ENCODE measurements around the gene PDE11A.

Gene PDE11A

DNA sequence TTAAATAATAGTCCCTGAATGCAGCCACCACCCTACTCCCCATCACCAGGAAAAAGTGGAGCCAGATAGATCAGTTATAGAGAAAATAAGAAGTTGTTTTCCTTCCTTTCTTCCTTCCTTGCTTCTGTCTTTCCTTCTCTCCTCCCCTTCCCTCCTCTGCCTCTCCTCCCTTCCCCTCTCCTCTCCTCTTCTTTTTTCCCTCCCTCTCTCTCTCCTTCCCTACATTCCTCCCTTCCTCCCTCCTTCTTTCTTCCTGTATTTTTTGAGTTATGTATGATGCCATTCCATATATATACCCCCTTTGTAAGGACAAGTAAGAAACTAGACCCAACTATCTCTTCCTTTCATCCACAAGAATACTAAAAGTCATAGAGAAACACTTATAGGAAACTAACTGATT is 414.3 kb downstream of the PDE11A start:
- Mint-ChIP-seq H3K27ac (no peak overlapping the region), H3K27me3 (peaks cover 52 to 54% of the 10 kb centered on the region in 2 donors), H3K9me3 (no peaks in the 10 kb centered on the region), H3K4me3 (no peak overlapping the region), H3K36me3 (ENCODE audit: insufficient read depth) (no peaks in the 10 kb centered on the region), H3K4me1 (ENCODE audit: low read depth in 2 of 2) (no peaks in the 10 kb centered on the region)
- ATAC-seq (replicated peaks) = no peak
- DNase-seq = no peak

DNA sequence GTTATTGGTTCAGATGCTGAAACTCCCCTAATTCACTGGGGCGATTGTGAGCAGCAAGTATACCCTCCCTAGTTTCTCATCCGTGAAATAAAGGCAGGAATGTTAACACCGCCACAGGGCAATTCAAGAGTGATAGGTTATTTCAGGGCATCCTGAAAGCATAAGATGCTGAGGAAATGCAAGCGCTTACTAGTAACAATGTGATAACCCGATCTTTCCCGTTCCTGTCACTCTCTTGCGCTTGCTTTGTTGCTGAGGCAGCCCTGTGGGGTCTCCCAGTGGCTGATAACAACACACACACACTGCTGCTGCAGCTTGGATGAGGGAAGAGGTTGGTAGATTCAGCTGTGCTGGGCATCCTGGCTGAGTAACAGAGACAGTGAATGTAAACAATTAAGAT is 420.7 kb downstream of the PDE11A start:
- Mint-ChIP-seq H3K27ac (no peak overlapping the region), H3K36me3 (ENCODE audit: insufficient read depth) (no peaks in the 10 kb centered on the region), H3K4me3 (no peak overlapping the region), H3K9me3 (no peaks in the 10 kb centered on the region), H3K4me1 (ENCODE audit: low read depth in 2 of 2) (no peaks in the 10 kb centered on the region), H3K27me3 (peaks cover 34 to 55% of the 10 kb centered on the region in 2 donors)
- DNase-seq = no peak
- no peak for ATAC-seq (replicated peaks)

GRCh38 chr2:177649568-177650518 is 422.7 kb downstream of the PDE11A start:
- Mint-ChIP-seq H3K36me3 (ENCODE audit: insufficient read depth) (no peaks in the 10 kb centered on the region), H3K4me1 (ENCODE audit: low read depth in 2 of 2) (no peaks in the 10 kb centered on the region), H3K9me3 (no peaks in the 10 kb centered on the region), H3K27me3 (peaks cover 30 to 62% of the 10 kb centered on the region in 2 donors), H3K27ac (no peak overlapping the region), H3K4me3 (no peak overlapping the region)
- ATAC-seq (replicated peaks) (no peak), DNase-seq (no peak)

- no peak for ATAC-seq (replicated peaks)
- H3K9me3 Mint-ChIP-seq = no peaks in the 10 kb centered on the region
- H3K36me3 Mint-ChIP-seq (ENCODE audit: insufficient read depth) = no peaks in the 10 kb centered on the region
These were observed 425.8 kb downstream of the PDE11A start for GRCh38 chr2:177646791-177647190.

GRCh38 chr2:177646241-177646640 is 426.3 kb downstream of the PDE11A start:
- no peak overlapping the region for H3K27ac Mint-ChIP-seq
- peaks cover 29 to 55% of the 10 kb centered on the region in 2 donors for H3K27me3 Mint-ChIP-seq
- H3K9me3 Mint-ChIP-seq = no peaks in the 10 kb centered on the region
- no peak for ATAC-seq (replicated peaks)
- no peak overlapping the region for H3K4me3 Mint-ChIP-seq
- no peaks in the 10 kb centered on the region for H3K36me3 Mint-ChIP-seq (ENCODE audit: insufficient read depth)
- DNase-seq = no peak
- no peaks in the 10 kb centered on the region for H3K4me1 Mint-ChIP-seq (ENCODE audit: low read depth in 2 of 2)

More at GRCh38 chr2:177646791-177647190, 425.8 kb downstream of the PDE11A start:
- Mint-ChIP-seq H3K4me3 (no peak overlapping the region), H3K27me3 (peaks cover 32 to 57% of the 10 kb centered on the region in 2 donors), H3K27ac (no peak overlapping the region), H3K4me1 (ENCODE audit: low read depth in 2 of 2) (no peaks in the 10 kb centered on the region)
- no peak for DNase-seq

- no peak overlapping the region for H3K4me3 Mint-ChIP-seq
- no peaks in the 10 kb centered on the region for H3K36me3 Mint-ChIP-seq (ENCODE audit: insufficient read depth)
- H3K27ac Mint-ChIP-seq = no peak overlapping the region
- no peaks in the 10 kb centered on the region for H3K4me1 Mint-ChIP-seq (ENCODE audit: low read depth in 2 of 2)
- H3K27me3 Mint-ChIP-seq = peaks cover 40 to 59% of the 10 kb centered on the region in 2 donors
- ATAC-seq (replicated peaks) (no peak), DNase-seq (no peak)
- no peaks in the 10 kb centered on the region for H3K9me3 Mint-ChIP-seq
These were observed 431.2 kb downstream of the PDE11A start for GRCh38 chr2:177641331-177641730.

- H3K9me3 Mint-ChIP-seq = no peaks in the 10 kb centered on the region
- H3K27me3 Mint-ChIP-seq = peaks cover 43 to 52% of the 10 kb centered on the region in 2 donors
- H3K27ac Mint-ChIP-seq = no peak overlapping the region
- no peaks in the 10 kb centered on the region for H3K4me1 Mint-ChIP-seq (ENCODE audit: low read depth in 2 of 2)
- no peak for ATAC-seq (replicated peaks)
- no peak overlapping the region for H3K4me3 Mint-ChIP-seq
- no peaks in the 10 kb centered on the region for H3K36me3 Mint-ChIP-seq (ENCODE audit: insufficient read depth)
- no peak for DNase-seq
These were observed 432.2 kb downstream of the PDE11A start for GRCh38 chr2:177640423-177640822.

- H3K4me1 Mint-ChIP-seq (ENCODE audit: low read depth in 2 of 2) = no peaks in the 10 kb centered on the region
- ATAC-seq (replicated peaks) = no peak
- H3K27me3 Mint-ChIP-seq = peaks cover 46 to 54% of the 10 kb centered on the region in 2 donors
- no peak overlapping the region for H3K4me3 Mint-ChIP-seq
- H3K36me3 Mint-ChIP-seq (ENCODE audit: insufficient read depth) = no peaks in the 10 kb centered on the region
- H3K27ac Mint-ChIP-seq = no peak overlapping the region
- no peaks in the 10 kb centered on the region for H3K9me3 Mint-ChIP-seq
- no peak for DNase-seq
These were observed 433.2 kb downstream of the PDE11A start for GRCh38 chr2:177639262-177639914.

- DNase-seq = no peak
- no peak for ATAC-seq (replicated peaks)
- Mint-ChIP-seq H3K9me3 (no peaks in the 10 kb centered on the region), H3K36me3 (ENCODE audit: insufficient read depth) (no peaks in the 10 kb centered on the region), H3K4me1 (ENCODE audit: low read depth in 2 of 2) (no peaks in the 10 kb centered on the region), H3K4me3 (no peak overlapping the region), H3K27ac (no peak overlapping the region), H3K27me3 (peaks cover 45 to 46% of the 10 kb centered on the region in 2 donors)
These were observed 434.1 kb downstream of the PDE11A start for GRCh38 chr2:177638507-177638906.

DNA sequence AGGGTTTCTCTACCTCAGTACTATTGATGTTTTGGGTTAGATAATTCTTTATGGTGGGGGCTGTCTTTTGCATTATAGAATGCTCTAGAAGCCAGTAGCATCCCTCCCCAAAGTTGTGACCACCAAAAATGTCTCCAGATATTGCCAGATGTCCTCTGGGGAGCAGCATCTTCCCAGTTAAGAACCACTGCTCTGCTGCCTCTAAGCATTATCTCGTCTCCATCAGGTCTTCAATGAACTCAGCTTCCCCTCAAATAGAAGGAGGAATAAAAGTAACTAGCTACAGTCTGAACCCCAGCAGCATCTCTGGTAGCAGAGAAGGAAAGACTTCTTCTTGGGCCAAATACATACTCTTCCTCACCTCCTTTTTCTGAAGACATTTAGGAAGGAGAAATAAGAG is 435.9 kb downstream of the PDE11A start:
- Mint-ChIP-seq H3K4me1 (ENCODE audit: low read depth in 2 of 2) (no peaks in the 10 kb centered on the region), H3K27me3 (peaks cover 31 to 33% of the 10 kb centered on the region in 2 donors), H3K27ac (no peak overlapping the region), H3K9me3 (no peaks in the 10 kb centered on the region), H3K4me3 (no peak overlapping the region), H3K36me3 (ENCODE audit: insufficient read depth) (no peaks in the 10 kb centered on the region)
- ATAC-seq (replicated peaks) = no peak
- no peak for DNase-seq

DNA sequence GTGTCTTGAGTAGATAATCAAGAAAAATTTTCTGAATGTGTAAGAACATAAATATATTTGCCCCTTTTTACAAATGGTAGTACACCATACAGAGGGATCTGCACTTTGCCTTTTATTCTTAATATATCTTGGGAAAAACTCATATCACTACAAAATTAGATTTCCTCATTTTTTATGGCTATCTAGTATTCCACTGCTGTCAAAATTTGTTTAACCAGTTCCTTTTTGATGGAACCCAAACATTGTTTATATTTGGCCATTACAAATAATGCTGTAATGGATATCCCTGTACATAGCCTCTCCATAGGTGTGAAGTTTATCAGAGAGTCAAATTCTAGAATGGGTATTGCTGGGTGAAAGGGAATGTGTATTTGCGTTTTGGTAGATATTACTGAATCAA is 436.9 kb downstream of the PDE11A start:
- Mint-ChIP-seq H3K36me3 (ENCODE audit: insufficient read depth) (no peaks in the 10 kb centered on the region), H3K4me1 (ENCODE audit: low read depth in 2 of 2) (no peaks in the 10 kb centered on the region), H3K27me3 (peaks cover 24 to 27% of the 10 kb centered on the region in 2 donors), H3K27ac (no peak overlapping the region), H3K9me3 (no peaks in the 10 kb centered on the region), H3K4me3 (no peak overlapping the region)
- ATAC-seq (replicated peaks) (no peak), DNase-seq (no peak)

DNA sequence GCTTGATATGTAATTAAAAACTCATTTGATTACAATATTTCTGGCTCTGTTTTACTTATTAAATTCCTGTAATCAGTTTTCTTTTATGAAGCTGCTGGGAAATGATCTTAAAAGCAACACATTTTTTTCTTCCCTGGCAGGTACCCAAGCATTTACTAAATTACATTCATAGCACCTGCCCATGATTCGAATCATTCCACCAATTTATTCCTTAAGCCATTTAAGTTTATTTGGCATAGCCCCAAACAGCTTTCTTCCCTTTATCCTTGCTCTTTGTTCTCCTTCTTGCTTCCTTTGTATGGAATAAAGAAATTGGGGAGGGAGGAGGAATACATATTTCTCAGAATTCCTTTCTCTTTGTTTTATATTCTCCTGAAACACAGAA is 438.7 kb downstream of the PDE11A start:
- DNase-seq = no peak
- Mint-ChIP-seq H3K4me3 (no peak overlapping the region), H3K9me3 (no peaks in the 10 kb centered on the region), H3K27ac (no peak overlapping the region), H3K27me3 (peaks cover 25 to 30% of the 10 kb centered on the region in 2 donors), H3K4me1 (ENCODE audit: low read depth in 2 of 2) (no peaks in the 10 kb centered on the region), H3K36me3 (ENCODE audit: insufficient read depth) (no peaks in the 10 kb centered on the region)
- no peak for ATAC-seq (replicated peaks)

- DNase-seq (no peak), ATAC-seq (replicated peaks) (no peak)
- Mint-ChIP-seq H3K36me3 (ENCODE audit: insufficient read depth) (no peaks in the 10 kb centered on the region), H3K4me3 (no peak overlapping the region), H3K27me3 (peaks cover 27 to 31% of the 10 kb centered on the region in 2 donors), H3K4me1 (ENCODE audit: low read depth in 2 of 2) (no peaks in the 10 kb centered on the region), H3K27ac (no peak overlapping the region), H3K9me3 (no peaks in the 10 kb centered on the region)
These were observed 439.5 kb downstream of the PDE11A start for GRCh38 chr2:177633111-177633510.

- H3K4me1 Mint-ChIP-seq (ENCODE audit: low read depth in 2 of 2) = no peaks in the 10 kb centered on the region
- no peaks in the 10 kb centered on the region for H3K9me3 Mint-ChIP-seq
- DNase-seq = no peak
- H3K27ac Mint-ChIP-seq = no peak overlapping the region
- peaks cover 36 to 37% of the 10 kb centered on the region in 2 donors for H3K27me3 Mint-ChIP-seq
- peaks cover 3% of the 10 kb centered on the region for H3K36me3 Mint-ChIP-seq (ENCODE audit: insufficient read depth)
- ATAC-seq (replicated peaks) = no peak
- H3K4me3 Mint-ChIP-seq = no peak overlapping the region
These were observed 440.9 kb downstream of the PDE11A start for GRCh38 chr2:177631680-177632079.

Data from effector memory CD8-positive, alpha-beta T cell (primary cell).